ENCODE results near the gene S100B. TPM values are rescaled to one million over a fixed set of nuclear protein-coding genes. Genes with fewer than 3 reads are reported as not detected.
A peak's percentile ranks its signal among the peaks of the same experiment; 100 is the strongest.

S100B gene
- total and polyA plus RNA-seq, 9 of the 15 experiments (the other 6 are each of a cell fraction or from before 2014, with no cell fraction given): not detected

DNA sequence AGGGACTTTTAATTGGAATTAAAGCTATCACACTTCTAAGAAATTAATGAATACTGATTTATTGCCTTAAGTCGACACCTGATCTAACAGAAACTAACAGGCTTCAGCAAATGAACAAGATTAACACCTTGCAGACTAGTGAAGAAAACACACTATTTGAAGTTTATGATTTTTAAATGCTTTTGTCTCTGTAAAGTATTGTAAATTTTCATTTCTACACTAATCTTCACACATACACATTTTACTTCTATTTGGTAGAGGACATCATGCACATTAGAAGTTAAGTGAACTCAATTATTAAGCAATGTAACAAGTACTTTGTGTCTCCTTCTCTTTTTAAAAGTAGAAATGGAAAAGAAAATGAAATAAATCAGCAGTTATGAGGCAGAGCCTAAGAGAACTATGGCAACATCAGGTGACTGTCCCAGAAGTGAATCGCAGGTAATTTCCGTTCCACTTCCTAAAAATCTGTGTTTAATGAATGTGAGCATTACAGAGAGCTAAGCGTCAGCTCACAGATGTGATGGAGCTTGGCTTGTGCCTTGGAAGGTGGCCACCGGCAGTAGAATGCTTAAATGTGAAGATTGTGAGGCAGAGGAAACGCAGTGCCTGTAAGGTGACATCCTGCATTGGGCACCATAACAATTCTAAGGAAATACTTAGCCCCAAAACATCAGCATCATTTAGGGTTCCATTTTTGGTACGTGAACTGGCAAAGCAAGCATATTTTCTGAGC lies 31.8 kb upstream of the S100B start (continued):
- TF ChIP-seq, protein P1, sequence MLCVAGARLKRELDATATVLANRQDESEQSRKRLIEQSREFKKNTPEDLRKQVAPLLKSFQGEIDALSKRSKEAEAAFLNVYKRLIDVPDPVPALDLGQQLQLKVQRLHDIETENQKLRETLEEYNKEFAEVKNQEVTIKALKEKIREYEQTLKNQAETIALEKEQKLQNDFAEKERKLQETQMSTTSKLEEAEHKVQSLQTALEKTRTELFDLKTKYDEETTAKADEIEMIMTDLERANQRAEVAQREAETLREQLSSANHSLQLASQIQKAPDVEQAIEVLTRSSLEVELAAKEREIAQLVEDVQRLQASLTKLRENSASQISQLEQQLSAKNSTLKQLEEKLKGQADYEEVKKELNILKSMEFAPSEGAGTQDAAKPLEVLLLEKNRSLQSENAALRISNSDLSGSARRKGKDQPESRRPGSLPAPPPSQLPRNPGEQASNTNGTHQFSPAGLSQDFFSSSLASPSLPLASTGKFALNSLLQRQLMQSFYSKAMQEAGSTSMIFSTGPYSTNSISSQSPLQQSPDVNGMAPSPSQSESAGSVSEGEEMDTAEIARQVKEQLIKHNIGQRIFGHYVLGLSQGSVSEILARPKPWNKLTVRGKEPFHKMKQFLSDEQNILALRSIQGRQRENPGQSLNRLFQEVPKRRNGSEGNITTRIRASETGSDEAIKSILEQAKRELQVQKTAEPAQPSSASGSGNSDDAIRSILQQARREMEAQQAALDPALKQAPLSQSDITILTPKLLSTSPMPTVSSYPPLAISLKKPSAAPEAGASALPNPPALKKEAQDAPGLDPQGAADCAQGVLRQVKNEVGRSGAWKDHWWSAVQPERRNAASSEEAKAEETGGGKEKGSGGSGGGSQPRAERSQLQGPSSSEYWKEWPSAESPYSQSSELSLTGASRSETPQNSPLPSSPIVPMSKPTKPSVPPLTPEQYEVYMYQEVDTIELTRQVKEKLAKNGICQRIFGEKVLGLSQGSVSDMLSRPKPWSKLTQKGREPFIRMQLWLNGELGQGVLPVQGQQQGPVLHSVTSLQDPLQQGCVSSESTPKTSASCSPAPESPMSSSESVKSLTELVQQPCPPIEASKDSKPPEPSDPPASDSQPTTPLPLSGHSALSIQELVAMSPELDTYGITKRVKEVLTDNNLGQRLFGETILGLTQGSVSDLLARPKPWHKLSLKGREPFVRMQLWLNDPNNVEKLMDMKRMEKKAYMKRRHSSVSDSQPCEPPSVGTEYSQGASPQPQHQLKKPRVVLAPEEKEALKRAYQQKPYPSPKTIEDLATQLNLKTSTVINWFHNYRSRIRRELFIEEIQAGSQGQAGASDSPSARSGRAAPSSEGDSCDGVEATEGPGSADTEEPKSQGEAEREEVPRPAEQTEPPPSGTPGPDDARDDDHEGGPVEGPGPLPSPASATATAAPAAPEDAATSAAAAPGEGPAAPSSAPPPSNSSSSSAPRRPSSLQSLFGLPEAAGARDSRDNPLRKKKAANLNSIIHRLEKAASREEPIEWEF (CRISPR knock-in tag; IDR thresholded peaks at IDR 0.05): no peak
- no peak for TF ChIP-seq CBX8 (IDR thresholded peaks at IDR 0.05; ENCODE audit: borderline replicate concordance, extremely low read depth, low read depth, low read length, poor library complexity, severe bottlenecking)
- no peak for TF ChIP-seq RB1 (IDR thresholded peaks at IDR 0.05; ENCODE audit: low read depth)
- no peak for TF ChIP-seq ZNF324 (CRISPR knock-in tag; IDR thresholded peaks at IDR 0.05)
- peak; percentile 48; the same call in 1 of the 2 replicates for TF ChIP-seq SPI1 (IDR thresholded peaks at IDR 0.05; ENCODE audit: borderline replicate concordance, low read depth, low read length)
- TF ChIP-seq, protein P2, sequence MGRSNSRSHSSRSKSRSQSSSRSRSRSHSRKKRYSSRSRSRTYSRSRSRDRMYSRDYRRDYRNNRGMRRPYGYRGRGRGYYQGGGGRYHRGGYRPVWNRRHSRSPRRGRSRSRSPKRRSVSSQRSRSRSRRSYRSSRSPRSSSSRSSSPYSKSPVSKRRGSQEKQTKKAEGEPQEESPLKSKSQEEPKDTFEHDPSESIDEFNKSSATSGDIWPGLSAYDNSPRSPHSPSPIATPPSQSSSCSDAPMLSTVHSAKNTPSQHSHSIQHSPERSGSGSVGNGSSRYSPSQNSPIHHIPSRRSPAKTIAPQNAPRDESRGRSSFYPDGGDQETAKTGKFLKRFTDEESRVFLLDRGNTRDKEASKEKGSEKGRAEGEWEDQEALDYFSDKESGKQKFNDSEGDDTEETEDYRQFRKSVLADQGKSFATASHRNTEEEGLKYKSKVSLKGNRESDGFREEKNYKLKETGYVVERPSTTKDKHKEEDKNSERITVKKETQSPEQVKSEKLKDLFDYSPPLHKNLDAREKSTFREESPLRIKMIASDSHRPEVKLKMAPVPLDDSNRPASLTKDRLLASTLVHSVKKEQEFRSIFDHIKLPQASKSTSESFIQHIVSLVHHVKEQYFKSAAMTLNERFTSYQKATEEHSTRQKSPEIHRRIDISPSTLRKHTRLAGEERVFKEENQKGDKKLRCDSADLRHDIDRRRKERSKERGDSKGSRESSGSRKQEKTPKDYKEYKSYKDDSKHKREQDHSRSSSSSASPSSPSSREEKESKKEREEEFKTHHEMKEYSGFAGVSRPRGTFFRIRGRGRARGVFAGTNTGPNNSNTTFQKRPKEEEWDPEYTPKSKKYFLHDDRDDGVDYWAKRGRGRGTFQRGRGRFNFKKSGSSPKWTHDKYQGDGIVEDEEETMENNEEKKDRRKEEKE (IDR thresholded peaks at IDR 0.05; ENCODE audit: borderline replicate concordance in 1 of 2, control insufficient read depth in 1 of 2, low read depth in 2 of 2, low read length in 1 of 2): no peak
- TF ChIP-seq, protein P3, sequence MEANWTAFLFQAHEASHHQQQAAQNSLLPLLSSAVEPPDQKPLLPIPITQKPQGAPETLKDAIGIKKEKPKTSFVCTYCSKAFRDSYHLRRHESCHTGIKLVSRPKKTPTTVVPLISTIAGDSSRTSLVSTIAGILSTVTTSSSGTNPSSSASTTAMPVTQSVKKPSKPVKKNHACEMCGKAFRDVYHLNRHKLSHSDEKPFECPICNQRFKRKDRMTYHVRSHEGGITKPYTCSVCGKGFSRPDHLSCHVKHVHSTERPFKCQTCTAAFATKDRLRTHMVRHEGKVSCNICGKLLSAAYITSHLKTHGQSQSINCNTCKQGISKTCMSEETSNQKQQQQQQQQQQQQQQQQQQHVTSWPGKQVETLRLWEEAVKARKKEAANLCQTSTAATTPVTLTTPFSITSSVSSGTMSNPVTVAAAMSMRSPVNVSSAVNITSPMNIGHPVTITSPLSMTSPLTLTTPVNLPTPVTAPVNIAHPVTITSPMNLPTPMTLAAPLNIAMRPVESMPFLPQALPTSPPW (CRISPR knock-in tag; IDR thresholded peaks at IDR 0.05): no peak
- no peak for TF ChIP-seq PRMT5 (CRISPR knock-in tag; IDR thresholded peaks at IDR 0.05)
- 0 out of 2 replicates have a peak, but pooled peaks have one; percentile 5 for TF ChIP-seq NFIC (IDR thresholded peaks at IDR 0.05)
- TF ChIP-seq MXI1 (IDR thresholded peaks at IDR 0.05; ENCODE audit: low read depth, low read length): no peak
- no peak for TF ChIP-seq PYGO2 (tag; IDR thresholded peaks at IDR 0.05)

Measured in K562 (cell line).